ENCODE measurements around the gene KLHL3. TPM values are rescaled to one million over a fixed set of nuclear protein-coding genes. Genes with fewer than 3 reads are reported as not detected.

Gene KLHL3
- total RNA-seq, 1 donor from 2014 or later, result 6.7 TPM

GRCh38 chr5:137621861-137622823, 113.7 kb downstream of the KLHL3 start:
- Histone ChIP-seq H3K9me3 (no peaks in the 10 kb centered on the region), H3K27ac (no peak overlapping the region), H3K36me3 (peaks cover 5% of the 10 kb centered on the region), H3K27me3 (ENCODE audit: low read depth) (no peaks in the 10 kb centered on the region), H3K4me3 (no peak overlapping the region), H3K4me1 (peaks cover 9% of the 10 kb centered on the region)
- no peak for TF ChIP-seq CTCF (IDR thresholded peaks at IDR 0.05)
- intact Hi-C loops (cut with DNase I), result no loop called here
- ATAC-seq (peak in 1 of 2 donors; percentile 18), DNase-seq (no peak)

DNA sequence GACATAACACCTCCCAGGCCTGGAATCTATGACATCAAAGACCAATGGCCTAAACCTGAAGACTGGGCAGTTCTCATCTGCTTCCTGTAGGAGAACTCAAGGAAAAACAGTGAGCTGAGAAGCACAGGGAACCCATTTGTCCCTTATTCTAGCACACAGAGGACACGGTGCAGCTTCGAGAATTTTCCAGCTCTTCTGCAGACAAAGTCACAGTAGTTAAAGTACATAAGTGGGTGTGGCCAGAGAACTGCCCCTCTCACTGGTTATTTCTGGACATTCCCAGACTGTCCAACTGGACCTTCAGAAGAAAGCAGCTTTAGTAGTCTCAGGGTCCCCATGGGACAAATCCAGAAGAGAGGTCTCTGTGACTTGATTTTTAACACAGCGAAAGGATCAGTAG, 114.6 kb downstream of the KLHL3 start:
- H3K27me3 ChIP-seq (ENCODE audit: low read depth), result no peaks in the 10 kb centered on the region
- no peak overlapping the region for H3K4me3 ChIP-seq
- no peak for TF ChIP-seq CTCF (IDR thresholded peaks at IDR 0.05)
- intact Hi-C loops (cut with DNase I), result no loop called here
- peaks cover 5% of the 10 kb centered on the region for H3K36me3 ChIP-seq
- H3K4me1 ChIP-seq, result peaks cover 9% of the 10 kb centered on the region
- ATAC-seq, result no peak
- no peak overlapping the region for H3K27ac ChIP-seq
- H3K9me3 ChIP-seq, result no peaks in the 10 kb centered on the region
- no peak for DNase-seq

GRCh38 chr5:137619191-137619870, 116.6 kb downstream of the KLHL3 start:
- no peaks in the 10 kb centered on the region for H3K27me3 ChIP-seq (ENCODE audit: low read depth)
- peak; percentile 58 for DNase-seq
- peak overlapping the region; percentile 58 for H3K27ac ChIP-seq
- intact Hi-C loops (cut with DNase I), result no loop called here
- no peaks in the 10 kb centered on the region for H3K36me3 ChIP-seq
- TF ChIP-seq CTCF (IDR thresholded peaks at IDR 0.05), result no peak
- peaks cover 9% of the 10 kb centered on the region for H3K4me1 ChIP-seq
- H3K4me3 ChIP-seq, result no peak overlapping the region
- peak; percentile 70 to 83 for ATAC-seq
- no peaks in the 10 kb centered on the region for H3K9me3 ChIP-seq

DNA sequence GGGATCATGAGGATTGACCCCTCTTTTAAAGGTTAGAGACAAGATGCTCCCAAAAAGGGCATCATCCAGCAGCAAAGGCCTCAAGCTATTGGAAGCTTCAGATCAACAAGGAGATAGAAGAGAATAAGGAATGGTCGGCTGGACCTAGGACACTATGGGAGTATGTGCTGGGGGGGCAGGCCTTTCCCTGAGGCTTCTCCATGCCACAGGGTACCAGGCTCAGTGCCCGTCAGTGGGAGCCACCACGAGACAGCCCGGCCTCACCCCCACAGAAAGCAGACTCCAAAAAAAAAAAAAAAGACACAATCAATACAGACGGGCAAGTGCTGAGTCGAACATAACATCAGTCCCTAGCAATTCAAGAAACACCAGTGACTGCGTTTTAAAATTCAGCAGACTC, 117.4 kb downstream of the KLHL3 start:
- H3K9me3 ChIP-seq, result no peaks in the 10 kb centered on the region
- TF ChIP-seq CTCF (IDR thresholded peaks at IDR 0.05), result no peak
- DNase-seq, result no peak
- H3K4me3 ChIP-seq, result no peak overlapping the region
- no peak overlapping the region for H3K27ac ChIP-seq
- H3K27me3 ChIP-seq (ENCODE audit: low read depth), result no peaks in the 10 kb centered on the region
- no peak for ATAC-seq
- intact Hi-C loops (cut with DNase I), result no loop called here
- H3K36me3 ChIP-seq, result no peaks in the 10 kb centered on the region
- H3K4me1 ChIP-seq, result peaks cover 13% of the 10 kb centered on the region

- no peak overlapping the region for H3K27ac ChIP-seq
- TF ChIP-seq CTCF (IDR thresholded peaks at IDR 0.05), result no peak
- DNase-seq (no peak), ATAC-seq (no peak)
- no peaks in the 10 kb centered on the region for H3K36me3 ChIP-seq
- H3K4me1 ChIP-seq, result peaks cover 13% of the 10 kb centered on the region
- H3K27me3 ChIP-seq (ENCODE audit: low read depth), result no peaks in the 10 kb centered on the region
- H3K9me3 ChIP-seq, result no peaks in the 10 kb centered on the region
- no peak overlapping the region for H3K4me3 ChIP-seq
- intact Hi-C loops (cut with DNase I), result no loop called here
Observed at GRCh38 chr5:137617528-137618205, 118.2 kb downstream of the KLHL3 start.
